HG03378 (cell line): ENCODE data around the gene KIAA1549.
"Not testable (repeated sequence)": the region's sequence is repeated elsewhere in the genome, so short reads cannot be mapped to it uniquely, and the experiment has no call there.

Source experiments
- ATAC-seq: cut with Tn5 transposase; IDR thresholded peaks from one replicate; pipeline ENCODE4 v1.9.1; 2021; ENCODE audit warnings: mild to moderate bottlenecking, moderate library complexity; ENCODE audit not compliant: unreplicated experiment

KIAA1549 gene

GRCh38 chr7:138821912-138822311, 159.3 kb downstream of the KIAA1549 start:
- no peak for ATAC-seq

DNA sequence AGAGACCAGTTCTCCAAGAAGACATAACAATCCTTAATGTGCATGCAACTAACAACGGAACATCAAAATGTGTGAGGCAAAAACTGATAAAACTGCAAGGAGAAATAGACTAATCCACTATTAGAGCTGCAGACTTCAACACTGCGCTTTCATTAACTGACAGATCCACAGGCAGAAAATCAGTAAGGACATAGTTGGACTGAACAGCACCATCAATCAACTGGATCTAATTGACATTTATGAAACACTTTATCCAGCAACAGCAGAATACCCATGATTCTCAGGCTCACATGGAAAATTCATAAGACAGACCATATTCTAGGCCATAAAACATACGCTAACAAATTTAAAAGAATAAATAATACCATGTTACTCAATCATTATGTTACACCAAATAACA, 161.6 kb downstream of the KIAA1549 start:
- ATAC-seq = no peak

DNA sequence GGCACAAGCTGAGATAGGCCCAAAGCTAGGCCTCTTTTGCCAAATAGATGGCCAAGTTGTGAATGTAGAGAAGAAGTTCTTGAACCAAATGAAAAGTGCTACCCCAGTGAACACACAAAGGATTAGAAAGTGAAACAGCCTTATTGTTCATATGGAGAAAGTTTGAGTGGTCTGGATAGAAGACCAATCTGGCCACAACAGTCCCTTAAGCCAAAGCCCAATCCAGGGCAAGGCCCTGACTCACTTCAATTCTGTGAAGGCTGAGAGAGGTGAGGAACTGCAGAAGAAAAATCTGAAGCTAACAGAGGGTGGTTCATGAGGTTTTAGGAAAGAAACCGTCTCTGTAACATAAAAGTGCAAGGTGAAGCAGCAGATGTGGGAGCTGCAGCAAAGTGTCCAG, 164.5 kb downstream of the KIAA1549 start:
- no peak for ATAC-seq

GRCh38 chr7:138814816-138815332, 166.3 kb downstream of the KIAA1549 start:
- no peak for ATAC-seq

DNA sequence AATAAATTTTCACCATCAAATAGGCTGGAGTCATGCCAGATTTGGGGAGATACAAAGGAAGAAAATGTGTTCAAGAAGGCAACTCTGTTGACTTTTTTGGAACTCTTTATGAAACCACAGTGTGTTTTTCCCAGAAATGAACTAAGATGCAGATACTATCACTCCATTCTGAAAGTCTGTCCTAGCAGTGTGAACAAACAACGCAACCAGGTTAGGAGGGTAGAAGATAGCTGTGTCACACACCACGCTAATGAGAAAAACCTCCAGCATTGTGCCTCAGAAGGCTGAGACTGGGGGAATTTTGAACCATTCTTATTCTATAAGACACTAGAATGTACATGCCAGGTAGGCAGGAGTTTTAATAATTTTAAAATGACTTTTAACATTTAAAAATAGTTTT, 167.2 kb downstream of the KIAA1549 start:
- ATAC-seq = no peak

GRCh38 chr7:138811327-138811726, 169.9 kb downstream of the KIAA1549 start:
- ATAC-seq = not testable (repeated sequence)

GRCh38 chr7:138809346-138809745, 171.8 kb downstream of the KIAA1549 start:
- no peak for ATAC-seq

GRCh38 chr7:138804618-138805017, 176.6 kb downstream of the KIAA1549 start:
- no peak for ATAC-seq

DNA sequence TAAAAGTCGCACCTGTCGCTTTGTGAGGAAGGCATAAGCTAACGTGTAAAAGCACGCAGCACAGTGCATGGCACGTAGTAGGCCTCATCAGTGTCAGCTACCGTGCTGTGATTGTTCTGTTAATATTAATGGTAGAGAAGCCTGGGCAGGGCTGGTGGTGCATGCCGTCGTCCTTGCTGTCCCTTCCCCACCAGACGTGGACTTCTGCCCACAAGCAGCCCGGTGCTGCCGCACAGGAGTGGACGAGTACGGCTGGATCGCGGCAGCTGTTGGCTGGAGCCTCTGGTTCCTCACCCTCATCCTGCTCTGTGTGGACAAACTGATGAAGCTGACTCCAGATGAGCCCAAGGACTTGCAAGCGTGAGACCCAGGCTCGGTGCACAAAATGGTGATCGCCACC, 178.5 kb downstream of the KIAA1549 start:
- ATAC-seq = no peak

DNA sequence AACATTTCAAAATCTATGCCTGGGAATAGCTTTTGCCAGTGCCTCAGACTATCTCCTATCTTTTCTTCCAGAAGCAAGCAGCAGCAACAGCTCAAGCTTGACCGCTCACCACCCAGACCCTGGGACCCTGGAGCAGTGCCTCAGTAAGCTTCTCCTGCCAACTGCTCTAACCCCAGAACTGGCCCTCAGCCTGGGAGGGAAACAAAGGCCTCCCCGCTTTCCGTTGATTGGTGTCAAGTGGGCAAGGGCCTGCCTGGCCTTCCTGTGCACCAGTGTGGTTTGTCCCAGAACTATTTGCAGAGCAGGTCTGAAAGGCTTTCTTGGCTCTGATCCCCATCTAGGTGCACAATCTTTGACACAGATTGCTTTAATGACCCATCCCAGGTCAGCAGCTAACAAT, 179.9 kb downstream of the KIAA1549 start:
- ATAC-seq = no peak

GRCh38 chr7:138799336-138800000, 181.7 kb downstream of the KIAA1549 start:
- no peak for ATAC-seq

DNA sequence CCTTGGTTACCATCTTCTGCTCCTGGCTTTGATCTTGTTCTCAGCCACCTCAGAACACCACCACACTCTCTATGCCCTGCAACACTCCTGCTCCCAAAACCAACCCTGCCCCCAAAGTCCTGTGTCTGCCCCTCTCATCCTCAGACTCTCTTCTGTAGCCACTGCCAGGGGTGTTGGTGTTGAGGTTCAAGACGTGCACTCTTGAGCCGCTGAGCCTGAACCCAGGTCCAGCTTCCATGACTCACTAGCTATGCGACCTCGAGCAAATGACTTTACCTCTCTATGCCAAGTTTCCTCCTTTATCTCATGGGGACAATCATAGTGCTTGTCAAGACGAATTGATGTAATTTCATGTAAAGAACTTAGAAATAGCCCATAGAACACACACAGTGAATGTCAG, 182.4 kb downstream of the KIAA1549 start:
- no peak for ATAC-seq

GRCh38 chr7:138797715-138798320, 183.4 kb downstream of the KIAA1549 start, which contains the start of the genes ATP6V0A4 and TMEM213:
Gene ATP6V0A4 (minus strand): TSS chr7:138798196. CDS start chr7:138771247, 26,949 bp downstream.
Gene TMEM213 (plus strand): TSS chr7:138797994. CDS start chr7:138798105, 111 bp downstream.
- no peak for ATAC-seq

DNA sequence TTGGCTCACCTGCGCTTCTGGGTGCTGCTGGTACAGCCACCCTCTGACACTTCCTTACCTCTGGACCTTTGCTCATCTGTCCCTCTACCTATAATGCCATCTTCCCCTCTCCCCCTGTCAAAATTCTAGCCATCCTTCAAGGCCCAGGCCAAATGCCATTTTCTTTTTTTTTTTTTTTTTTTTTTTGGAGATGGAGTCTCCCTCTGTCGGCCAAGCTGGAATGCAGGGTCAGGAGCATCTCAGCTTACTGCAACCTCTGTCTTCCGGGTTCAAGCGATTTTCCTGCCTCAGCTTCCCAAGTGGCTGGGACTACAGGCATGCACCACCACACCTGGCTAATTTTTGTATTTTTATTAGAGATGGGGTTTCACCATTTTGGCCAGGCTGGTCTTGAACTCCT, 184.1 kb downstream of the KIAA1549 start:
- ATAC-seq = not testable (repeated sequence)

DNA sequence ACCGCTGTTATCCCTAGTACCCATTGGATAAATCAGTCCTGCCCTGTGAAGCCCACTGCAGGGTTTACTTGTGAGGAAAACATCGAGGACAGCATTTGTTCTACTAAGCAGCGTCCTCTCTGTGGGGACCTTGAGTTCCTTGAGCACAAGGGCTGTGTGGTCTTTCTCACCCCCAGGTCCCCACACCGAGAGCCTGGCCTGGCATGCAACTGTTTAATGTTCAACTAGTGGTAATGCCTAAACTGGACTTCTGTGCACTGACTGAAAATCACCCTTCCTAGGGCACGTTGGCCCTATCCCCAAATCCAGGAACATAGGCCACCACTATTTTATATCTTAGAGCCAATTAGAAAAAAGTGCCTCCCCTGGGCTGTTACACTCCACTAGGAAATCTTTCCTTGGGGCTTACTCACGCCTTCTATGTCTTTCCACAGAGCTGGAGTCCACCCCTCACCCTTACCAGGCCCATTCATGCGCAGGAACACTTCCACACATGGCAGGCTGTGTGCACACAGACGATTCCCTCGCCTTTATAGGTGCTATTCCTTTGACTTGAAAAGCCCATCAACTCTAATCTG, 185.1 kb downstream of the KIAA1549 start:
- no peak for ATAC-seq

GRCh38 chr7:138785587-138786437, 195.4 kb downstream of the KIAA1549 start:
- ATAC-seq = no peak

- ATAC-seq = no peak
Measured at GRCh38 chr7:138784692-138785091, 196.5 kb downstream of the KIAA1549 start.
